NCI-H2107 (cell line): ENCODE measurements around the gene PEF1.

Experiments
- DNase-seq: peaks from one replicate; lab custom pipeline; 2025; lab: John Stamatoyannopoulos, UW

PEF1 gene

DNA sequence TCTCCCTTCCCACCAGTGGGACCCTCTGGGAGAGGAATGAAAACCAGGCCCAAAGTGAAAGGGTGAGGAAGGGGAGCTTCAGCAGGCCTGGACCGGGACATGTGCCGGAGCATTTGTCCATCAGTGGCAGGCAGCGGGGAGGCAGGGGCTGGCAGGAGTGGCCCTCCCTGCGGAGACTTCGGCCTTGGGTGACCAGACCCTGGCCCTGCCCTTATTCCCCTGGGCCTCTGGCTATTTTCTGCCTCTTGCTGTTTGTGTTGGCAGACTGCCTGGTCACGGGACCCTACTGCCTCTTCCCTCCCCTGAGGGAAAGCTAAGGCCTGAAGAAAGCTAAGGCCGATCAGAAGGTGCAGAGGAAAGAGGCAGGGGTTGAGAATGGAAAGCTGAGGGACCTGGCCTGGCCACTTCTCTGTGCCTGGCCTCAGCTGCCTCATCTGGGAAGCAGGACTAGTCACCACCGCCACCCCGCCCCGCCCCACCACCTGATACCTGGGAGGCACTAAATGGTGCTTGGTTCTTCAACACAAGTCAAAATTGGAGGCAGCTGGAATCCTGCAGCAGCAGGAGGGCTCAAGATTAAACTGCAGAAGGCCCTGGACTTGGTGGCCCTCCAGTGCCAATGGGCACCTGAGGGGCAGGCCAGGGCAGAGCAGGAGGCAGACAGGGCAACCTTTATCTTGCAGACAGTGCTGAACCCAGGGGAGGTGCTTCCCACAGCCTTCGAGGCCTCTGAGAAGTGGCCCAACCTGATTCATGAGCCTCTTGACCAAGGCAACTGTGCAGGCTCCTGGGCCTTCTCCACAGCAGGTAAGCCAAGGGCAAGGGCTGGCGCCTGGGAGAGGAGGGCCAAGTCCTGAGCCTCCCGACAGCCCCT lies 60.4 kb downstream of the PEF1 start:
- no peak for DNase-seq

DNA sequence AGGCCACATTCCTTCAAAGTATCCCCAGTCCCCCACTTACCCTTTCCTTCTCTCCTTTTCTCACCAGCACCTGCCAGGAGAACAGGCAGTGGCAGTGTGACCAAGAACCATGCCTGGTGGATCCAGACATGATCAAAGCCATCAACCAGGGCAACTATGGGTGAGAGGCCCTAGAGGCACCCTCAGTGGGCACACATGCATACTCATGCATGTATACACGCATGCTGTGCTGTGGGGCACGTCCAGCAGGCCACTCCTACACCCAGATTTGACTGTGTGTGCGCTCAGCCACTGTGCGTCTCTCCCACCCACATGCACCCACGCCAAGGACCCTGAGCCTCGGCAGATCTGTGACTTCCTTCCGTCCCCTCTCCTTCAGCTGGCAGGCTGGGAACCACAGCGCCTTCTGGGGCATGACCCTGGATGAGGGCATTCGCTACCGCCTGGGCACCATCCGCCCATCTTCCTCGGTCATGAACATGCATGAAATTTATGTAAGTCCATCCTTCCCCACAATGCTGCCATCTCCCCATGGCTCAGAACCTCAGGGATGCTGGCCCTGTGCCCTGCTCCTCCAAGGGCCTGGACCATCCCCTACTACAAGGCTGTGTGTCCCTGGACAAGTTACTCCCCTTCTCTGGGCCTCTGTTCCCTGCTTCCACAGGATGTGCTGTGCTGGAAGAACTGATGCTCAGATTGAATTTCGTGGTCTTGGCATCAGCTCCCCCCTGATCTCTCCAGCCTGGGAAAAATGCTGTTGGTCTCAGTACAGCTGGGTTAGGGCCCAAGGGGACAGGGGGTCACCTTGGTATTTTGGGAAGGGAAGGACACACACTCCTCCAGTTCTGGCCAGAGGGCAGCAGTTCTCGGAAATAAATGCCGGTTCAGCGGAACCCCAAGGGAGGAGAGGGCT lies 61.3 kb downstream of the PEF1 start:
- no peak for DNase-seq

DNA sequence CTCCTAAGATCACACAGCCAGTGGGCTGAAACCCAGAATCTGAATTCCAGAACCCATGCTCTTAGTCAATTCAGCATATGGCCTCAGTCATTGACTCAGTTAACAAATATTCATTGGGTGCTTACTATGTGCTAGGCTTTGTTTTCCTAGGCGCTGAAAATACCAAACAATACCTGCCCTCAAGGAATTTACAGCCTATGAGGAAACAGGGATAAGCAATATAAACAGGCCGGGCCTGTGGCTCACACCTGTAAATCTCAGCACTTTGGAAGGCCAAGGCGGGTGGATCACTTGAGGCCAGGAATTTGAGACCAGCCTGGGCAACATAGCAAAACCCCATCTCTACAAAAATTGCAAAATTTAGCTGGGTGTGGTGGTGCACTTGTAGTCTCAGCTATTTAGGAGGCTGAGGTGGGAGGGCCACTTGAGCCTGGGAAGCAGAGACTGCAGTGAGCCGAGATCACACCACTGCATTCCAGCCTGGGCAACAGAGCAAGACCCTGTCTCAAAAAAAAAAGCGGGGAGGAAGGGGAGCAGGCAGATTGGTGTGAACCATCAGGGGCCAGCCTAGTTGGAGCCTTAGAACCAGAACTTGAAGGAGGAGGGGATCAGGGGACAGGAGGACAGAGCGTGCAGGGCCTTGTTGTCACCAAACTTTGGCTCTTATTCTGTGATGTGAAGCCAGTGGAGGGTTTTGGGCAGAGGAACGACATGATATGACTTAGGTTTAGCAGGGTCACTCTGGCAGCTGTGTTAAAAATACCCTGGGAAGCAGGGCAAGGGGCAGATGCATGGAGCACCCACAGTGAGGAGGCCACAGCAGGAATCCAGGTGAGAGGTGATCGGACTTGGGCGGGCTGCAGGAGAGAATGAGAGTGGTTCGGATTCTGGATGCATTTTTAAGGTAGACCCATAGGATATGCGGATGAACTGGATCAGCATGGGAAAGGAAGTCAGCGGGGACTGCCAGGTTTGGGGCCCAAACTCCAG lies 62.6 kb downstream of the PEF1 start:
- DNase-seq, result no peak

DNA sequence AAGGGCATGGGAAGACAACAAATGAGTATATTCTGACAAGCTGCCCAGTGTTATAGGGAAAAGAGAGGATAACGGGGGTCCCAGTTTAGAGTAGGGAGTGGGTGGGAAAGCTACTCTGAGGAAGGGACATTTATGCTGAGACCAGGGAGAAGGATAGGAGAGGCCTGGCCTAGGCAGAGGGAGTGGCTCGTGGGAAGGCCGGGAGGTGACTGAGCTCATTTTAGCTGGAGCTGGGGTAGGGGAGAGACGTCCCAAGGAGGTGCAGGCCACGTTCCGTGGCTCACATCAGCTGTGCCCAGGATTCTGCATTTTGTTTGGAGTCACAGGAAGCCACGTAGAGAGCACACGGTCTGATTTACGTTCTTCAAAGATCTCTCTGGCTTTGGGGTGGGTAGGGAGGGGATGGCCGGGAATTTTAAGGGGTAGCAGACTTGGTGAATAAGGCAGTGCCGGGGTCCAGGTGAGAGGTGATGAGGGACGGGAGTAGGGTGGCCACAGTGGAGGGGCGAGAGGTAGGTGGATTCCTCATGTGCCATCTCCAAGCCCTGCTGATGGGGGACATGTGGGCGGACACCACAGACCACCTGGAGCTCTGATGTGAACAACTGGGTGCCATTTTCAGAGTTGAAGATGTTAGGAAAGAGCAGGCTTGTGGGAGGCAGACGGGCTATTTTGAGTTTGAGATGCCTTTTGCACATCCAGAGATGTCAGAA lies 63.6 kb downstream of the PEF1 start:
- no peak for DNase-seq

DNA sequence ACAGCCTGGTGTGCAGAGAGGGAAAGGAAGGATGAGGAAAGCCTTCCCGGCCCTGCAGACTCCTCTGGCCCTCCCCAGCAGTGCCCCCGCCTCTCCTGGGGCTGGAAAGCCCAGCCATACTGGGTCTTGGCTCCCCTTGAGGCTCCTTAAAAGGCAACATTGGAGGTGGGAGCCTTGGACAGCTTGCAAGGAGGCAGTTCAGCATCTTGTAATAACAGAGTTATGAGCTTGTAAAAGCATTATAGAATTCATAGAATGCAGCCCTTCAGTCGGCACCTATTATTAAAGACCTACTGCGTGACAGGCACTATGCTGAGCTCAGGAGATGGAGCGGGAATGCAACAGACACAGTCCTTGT lies 64.2 kb downstream of the PEF1 start:
- no peak for DNase-seq
